Upper lobe of right lung (tissue), 1 donor: ENCODE measurements around the gene CLSTN2. TPM values are rescaled to one million over a fixed set of nuclear protein-coding genes. Genes with fewer than 3 reads are reported as not detected.

ENCODE experiments used
- ATAC-seq: fragments of 200-7000 bp; cut with Tn5 transposase; one replicate; pipeline ENCODE4 v1.9.1; 2020; ENCODE audit warnings: mild to moderate bottlenecking, moderate library complexity
- DNase-seq: peaks from one replicate; pipeline ENCODE4 v3.0.0-alpha.2; 2020
- H3K27ac ChIP-seq: fragments of 200-600 bp; one replicate; pipeline ENCODE4 v1.8.0; 2022
- H3K27me3 ChIP-seq: fragments of 200-600 bp; one replicate; pipeline ENCODE4 v1.8.0; 2022; ENCODE audit warnings: mild to moderate bottlenecking
- H3K36me3 ChIP-seq: fragments of 200-600 bp; one replicate; pipeline ENCODE4 v1.8.0; 2022
- H3K4me1 ChIP-seq: fragments of 200-600 bp; one replicate; pipeline ENCODE4 v1.8.0; 2022
- H3K4me3 ChIP-seq: fragments of 200-600 bp; one replicate; pipeline ENCODE4 v1.8.0; 2022; ENCODE audit warnings: mild to moderate bottlenecking
- H3K9me3 ChIP-seq: fragments of 200-600 bp; one replicate; pipeline ENCODE4 v1.8.0; 2022
- intact Hi-C: fragments of 100-400 bp; cut with DNase I; formaldehyde crosslinking; loops from one replicate; pipeline ENCODE4 v1.11.0; 2022
- total RNA-seq: library from RNA; stranded (reverse); fragmentation: NEBNext Ultra II Directional; extraction: Animal tissue kit (Norgen Biotek cat#: 25700); gene quantifications from one replicate; pipeline ENCODE4 v1.2.1, GENCODE V29; 2021
- TF ChIP-seq, protein P1 (sequence below): fragments of 200-600 bp; IDR thresholded peaks from one replicate; pipeline ENCODE4 v1.8.0; 2022; ENCODE audit warnings: antibody characterized with exemption
- donor health status: DM: no; HTN: yes; CAD: no; lungs with severe emphysema.

The CLSTN2 gene
- total RNA-seq, 1 donor from 2014 or later, result 3.0 TPM

DNA sequence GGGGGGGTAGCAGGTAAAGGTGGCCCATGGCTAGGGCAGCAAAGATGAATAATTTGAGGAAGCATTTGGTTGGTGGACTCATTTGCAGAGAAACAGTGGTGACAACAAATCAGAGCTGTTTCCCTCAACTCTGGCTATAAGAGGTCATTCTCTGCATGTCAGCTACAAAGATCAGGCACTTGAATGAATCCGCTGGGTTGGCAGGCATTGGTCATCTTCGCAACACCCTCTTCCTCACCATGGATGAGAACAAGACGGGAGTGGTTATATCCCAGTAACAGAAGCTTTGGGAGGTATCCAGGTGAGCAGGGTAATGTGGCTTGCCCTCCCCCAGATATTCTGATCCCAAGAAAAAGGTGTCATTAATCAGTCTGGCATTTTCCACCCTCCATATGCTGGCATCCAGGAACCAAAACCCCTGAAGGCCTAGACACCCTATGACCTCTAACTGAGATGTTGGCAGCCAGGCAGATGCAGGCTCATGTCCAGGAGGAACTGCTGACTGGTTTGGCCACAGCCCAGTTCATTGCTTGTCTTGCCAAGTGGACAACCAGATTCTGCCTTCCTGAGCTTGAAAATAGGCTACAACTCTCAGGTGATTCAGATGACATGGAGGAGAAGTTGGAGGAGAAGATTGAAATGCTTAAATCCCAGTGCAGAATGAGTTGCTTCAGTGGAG, 634.0 kb downstream of the CLSTN2 start:
- Histone ChIP-seq H3K36me3 (no peaks in the 10 kb centered on the region), H3K27me3 (no peaks in the 10 kb centered on the region), H3K4me1 (no peaks in the 10 kb centered on the region), H3K4me3 (no peak overlapping the region), H3K27ac (no peak overlapping the region), H3K9me3 (no peaks in the 10 kb centered on the region)
- TF ChIP-seq, protein P1, sequence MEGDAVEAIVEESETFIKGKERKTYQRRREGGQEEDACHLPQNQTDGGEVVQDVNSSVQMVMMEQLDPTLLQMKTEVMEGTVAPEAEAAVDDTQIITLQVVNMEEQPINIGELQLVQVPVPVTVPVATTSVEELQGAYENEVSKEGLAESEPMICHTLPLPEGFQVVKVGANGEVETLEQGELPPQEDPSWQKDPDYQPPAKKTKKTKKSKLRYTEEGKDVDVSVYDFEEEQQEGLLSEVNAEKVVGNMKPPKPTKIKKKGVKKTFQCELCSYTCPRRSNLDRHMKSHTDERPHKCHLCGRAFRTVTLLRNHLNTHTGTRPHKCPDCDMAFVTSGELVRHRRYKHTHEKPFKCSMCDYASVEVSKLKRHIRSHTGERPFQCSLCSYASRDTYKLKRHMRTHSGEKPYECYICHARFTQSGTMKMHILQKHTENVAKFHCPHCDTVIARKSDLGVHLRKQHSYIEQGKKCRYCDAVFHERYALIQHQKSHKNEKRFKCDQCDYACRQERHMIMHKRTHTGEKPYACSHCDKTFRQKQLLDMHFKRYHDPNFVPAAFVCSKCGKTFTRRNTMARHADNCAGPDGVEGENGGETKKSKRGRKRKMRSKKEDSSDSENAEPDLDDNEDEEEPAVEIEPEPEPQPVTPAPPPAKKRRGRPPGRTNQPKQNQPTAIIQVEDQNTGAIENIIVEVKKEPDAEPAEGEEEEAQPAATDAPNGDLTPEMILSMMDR, result no peak
- no peak for ATAC-seq
- DNase-seq, result no peak
- intact Hi-C loops, result no loop called here

DNA sequence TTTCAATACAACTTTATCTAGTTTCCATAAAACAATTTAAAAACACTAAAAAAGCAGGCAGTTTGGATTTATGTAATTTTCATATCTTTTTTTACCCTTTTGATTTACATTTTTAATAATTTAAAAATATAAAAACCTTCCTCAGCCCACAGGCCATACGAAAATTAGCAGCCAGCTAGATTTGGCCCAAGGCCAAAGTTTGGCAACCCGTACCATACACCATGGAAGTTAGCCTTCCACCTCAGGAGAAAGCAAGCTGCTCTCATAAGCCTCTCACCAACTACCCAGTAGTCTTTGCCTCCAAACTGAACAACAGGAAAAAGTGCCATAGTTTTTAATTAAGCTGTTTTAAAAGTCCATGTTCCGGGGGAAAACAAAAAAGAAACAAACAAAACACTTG, 635.6 kb downstream of the CLSTN2 start:
- DNase-seq, result no peak
- H3K36me3 ChIP-seq, result no peaks in the 10 kb centered on the region
- no peak overlapping the region for H3K27ac ChIP-seq
- TF ChIP-seq, protein P1, result no peak
- intact Hi-C loops, result no loop called here
- ATAC-seq, result no peak
- H3K27me3 ChIP-seq, result no peaks in the 10 kb centered on the region
- no peaks in the 10 kb centered on the region for H3K9me3 ChIP-seq
- no peaks in the 10 kb centered on the region for H3K4me1 ChIP-seq
- no peak overlapping the region for H3K4me3 ChIP-seq

DNA sequence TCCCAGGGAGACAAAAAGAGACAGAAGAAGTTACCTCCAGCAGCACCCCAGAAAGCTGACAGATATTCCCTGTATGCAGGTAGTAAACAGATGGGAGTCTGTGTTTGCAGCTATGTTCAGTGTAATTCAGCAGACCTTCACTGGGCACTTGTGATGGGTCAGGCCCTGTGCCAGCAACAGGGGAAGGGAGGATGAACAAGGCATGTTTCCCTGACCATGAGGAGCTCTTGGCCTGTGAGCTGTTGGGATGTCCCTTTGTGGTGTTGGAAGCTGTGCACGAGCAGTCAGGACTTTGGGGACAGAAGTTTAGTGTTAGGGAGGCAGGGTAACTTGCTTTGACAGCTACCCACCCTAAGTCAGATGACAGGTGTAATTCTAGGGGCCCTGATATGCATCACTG, 636.9 kb downstream of the CLSTN2 start:
- intact Hi-C loops, result no loop called here
- H3K4me1 ChIP-seq, result no peaks in the 10 kb centered on the region
- no peaks in the 10 kb centered on the region for H3K9me3 ChIP-seq
- no peak overlapping the region for H3K4me3 ChIP-seq
- no peaks in the 10 kb centered on the region for H3K27me3 ChIP-seq
- no peak overlapping the region for H3K27ac ChIP-seq
- H3K36me3 ChIP-seq, result no peaks in the 10 kb centered on the region
- no peak for ATAC-seq
- TF ChIP-seq, protein P1, result no peak
- DNase-seq, result no peak

DNA sequence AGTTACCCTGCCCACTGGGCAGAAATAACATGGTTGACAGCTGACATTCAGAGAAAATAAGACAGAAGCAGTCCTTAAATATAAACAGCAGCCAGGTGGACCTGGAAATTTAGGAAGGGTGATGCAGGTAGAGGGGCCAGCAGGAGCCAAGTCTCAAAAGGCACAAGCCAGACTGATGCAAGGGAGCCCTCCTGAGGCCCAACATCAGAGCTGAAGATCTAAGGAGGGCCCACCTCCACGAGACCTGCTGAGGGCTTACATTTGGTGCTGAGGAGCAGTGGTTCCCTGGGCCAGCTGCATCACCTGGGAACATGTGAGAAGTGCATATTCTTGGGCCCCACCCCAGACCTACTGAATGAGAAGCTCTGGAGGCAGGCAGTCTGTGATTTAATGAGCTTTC, 637.3 kb downstream of the CLSTN2 start:
- H3K36me3 ChIP-seq, result no peaks in the 10 kb centered on the region
- TF ChIP-seq, protein P1, result no peak
- no peaks in the 10 kb centered on the region for H3K9me3 ChIP-seq
- DNase-seq (no peak), ATAC-seq (no peak)
- intact Hi-C loops, result no loop called here
- no peak overlapping the region for H3K4me3 ChIP-seq
- H3K27ac ChIP-seq, result no peak overlapping the region
- no peaks in the 10 kb centered on the region for H3K27me3 ChIP-seq
- no peaks in the 10 kb centered on the region for H3K4me1 ChIP-seq

DNA sequence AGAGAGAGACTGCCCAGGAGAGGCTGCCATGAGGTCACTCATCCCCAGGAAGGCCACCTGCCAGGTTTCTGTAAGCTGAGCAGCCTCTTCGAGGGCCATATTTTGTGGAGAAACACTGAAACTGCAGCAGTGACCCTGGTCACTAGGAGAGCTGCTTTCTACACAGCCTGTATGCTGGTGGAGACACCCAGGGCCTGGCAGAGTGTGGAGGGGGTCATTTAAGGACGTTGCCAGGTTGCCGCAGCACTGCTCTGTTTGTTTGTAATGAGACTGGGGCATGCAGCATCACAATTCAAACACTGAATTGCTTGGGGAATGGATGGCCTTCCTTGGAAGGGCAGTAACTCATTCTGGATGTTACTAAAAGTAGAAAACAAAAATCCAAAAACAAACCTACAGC, 638.0 kb downstream of the CLSTN2 start:
- Histone ChIP-seq H3K36me3 (no peaks in the 10 kb centered on the region), H3K27me3 (no peaks in the 10 kb centered on the region), H3K4me3 (no peak overlapping the region), H3K9me3 (no peaks in the 10 kb centered on the region), H3K4me1 (no peaks in the 10 kb centered on the region), H3K27ac (no peak overlapping the region)
- TF ChIP-seq, protein P1, result no peak
- intact Hi-C loops, result no loop called here
- ATAC-seq, result no peak
- DNase-seq, result no peak

DNA sequence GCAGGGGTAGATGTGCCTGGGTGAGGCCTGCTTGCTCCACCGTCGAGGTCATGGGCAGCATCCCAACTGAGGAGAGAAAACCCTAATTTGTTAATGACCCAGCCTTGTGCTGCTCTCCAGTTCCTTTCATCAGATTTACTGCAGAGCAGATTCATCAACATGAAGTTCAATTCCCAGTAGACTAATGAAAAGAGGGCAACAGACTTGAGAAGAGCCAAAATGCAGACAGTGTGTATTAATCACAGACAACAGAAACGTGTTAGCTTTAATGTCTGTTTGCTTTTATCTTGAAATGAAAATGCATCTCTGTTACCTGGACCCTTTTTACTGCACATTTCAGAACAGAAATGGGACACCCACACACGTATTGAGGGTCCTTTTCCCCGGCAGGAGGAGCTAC, 639.4 kb downstream of the CLSTN2 start:
- no peak for ATAC-seq
- no peak for DNase-seq
- no peaks in the 10 kb centered on the region for H3K9me3 ChIP-seq
- no peak overlapping the region for H3K4me3 ChIP-seq
- no peaks in the 10 kb centered on the region for H3K4me1 ChIP-seq
- no peaks in the 10 kb centered on the region for H3K27me3 ChIP-seq
- TF ChIP-seq, protein P1, result no peak
- H3K36me3 ChIP-seq, result no peaks in the 10 kb centered on the region
- H3K27ac ChIP-seq, result no peak overlapping the region
- intact Hi-C loops, result no loop called here
